ENCODE measurements around the gene GSDME. TPM values are rescaled to one million over a fixed set of nuclear protein-coding genes. Genes with fewer than 3 reads are reported as not detected.

Gene GSDME
- total and polyA plus RNA-seq, 7 donors = 4.9 to 32.1 (median 14.1) TPM

GRCh38 chr7:24732646-24733413 lies 24.4 kb downstream of the GSDME start:
- DNase-seq (no peak), ATAC-seq (peak; percentile 28 to 82 (median 67))
- Histone ChIP-seq H3K36me3 (ENCODE audit: insufficient read depth in 1 of 2, low read depth in 1 of 2) (no peaks in the 10 kb centered on the region), H3K9me3 (no peaks in the 10 kb centered on the region), H3K4me1 (peaks cover 17% of the 10 kb centered on the region), H3K27me3 (ENCODE audit: insufficient read depth in 3 of 3, low read length in 2 of 3) (no peaks in the 10 kb centered on the region), H3K4me3 (no peak overlapping the region), H3K27ac (no peak overlapping the region)
- no peak for TF ChIP-seq CTCF (IDR thresholded peaks at IDR 0.05)
- WGBS, 3 donors = 66 to 74% (median 66%) methylated on average over 4 of the region's 4 CpGs
- intact Hi-C loops (cut with DNase I) = no loop called here

DNA sequence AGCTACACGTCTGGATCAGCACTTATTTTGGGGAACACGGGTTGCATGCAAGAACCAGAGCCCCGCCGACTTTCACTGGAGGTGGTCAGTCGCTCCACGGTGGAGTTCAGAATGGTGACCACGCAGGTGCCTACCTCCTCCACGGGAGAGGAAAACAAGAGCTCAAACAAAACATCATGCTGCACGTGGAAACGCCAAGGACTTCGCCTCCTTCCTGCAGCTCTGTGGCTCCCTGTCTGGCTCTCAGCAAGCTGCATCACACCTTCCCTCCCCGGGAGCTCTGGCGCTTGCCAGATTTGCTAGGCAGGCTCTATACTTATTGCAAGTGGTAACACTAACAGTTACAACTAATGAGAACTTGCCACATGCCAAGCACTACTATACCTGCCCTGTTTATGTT lies 26.0 kb downstream of the GSDME start:
- no peak for TF ChIP-seq CTCF (IDR thresholded peaks at IDR 0.05)
- H3K27me3 ChIP-seq (ENCODE audit: insufficient read depth in 3 of 3, low read length in 2 of 3) = no peaks in the 10 kb centered on the region
- intact Hi-C loops (cut with DNase I) = no loop called here
- DNase-seq (no peak), ATAC-seq (no peak)
- H3K4me1 ChIP-seq = peaks cover 17% of the 10 kb centered on the region
- no peaks in the 10 kb centered on the region for H3K9me3 ChIP-seq
- H3K36me3 ChIP-seq (ENCODE audit: insufficient read depth in 1 of 2, low read depth in 1 of 2) = no peaks in the 10 kb centered on the region
- 91 to 93% (median 91%) methylated on average over 13 of the region's 13 CpGs for WGBS, 3 donors
- H3K27ac ChIP-seq = no peak overlapping the region
- H3K4me3 ChIP-seq = no peak overlapping the region

DNA sequence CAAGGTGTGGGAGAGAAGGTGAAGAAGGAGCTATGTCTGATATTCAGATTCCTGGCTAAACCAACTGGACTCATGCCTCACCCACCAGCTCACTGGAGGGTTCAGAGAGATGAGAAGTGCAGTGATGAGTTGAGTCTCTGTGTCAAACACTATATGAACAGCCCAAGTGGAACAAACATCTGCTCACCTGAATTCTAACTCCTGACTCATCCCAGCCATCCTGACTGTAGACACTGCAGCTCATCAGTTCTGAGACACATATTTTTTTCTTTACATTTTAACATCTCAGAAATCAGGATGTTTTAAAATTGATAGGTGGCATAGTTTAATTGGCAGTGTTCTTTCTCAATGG lies 27.3 kb downstream of the GSDME start:
- peaks cover 17% of the 10 kb centered on the region for H3K4me1 ChIP-seq
- no peaks in the 10 kb centered on the region for H3K9me3 ChIP-seq
- no peaks in the 10 kb centered on the region for H3K36me3 ChIP-seq (ENCODE audit: insufficient read depth in 1 of 2, low read depth in 1 of 2)
- ATAC-seq = no peak
- H3K27me3 ChIP-seq (ENCODE audit: insufficient read depth in 3 of 3, low read length in 2 of 3) = no peaks in the 10 kb centered on the region
- no peak overlapping the region for H3K27ac ChIP-seq
- TF ChIP-seq CTCF (IDR thresholded peaks at IDR 0.05) = no peak
- DNase-seq = no peak
- intact Hi-C loops (cut with DNase I) = no loop called here
- H3K4me3 ChIP-seq = no peak overlapping the region

- Histone ChIP-seq H3K36me3 (ENCODE audit: insufficient read depth in 1 of 2, low read depth in 1 of 2) (no peaks in the 10 kb centered on the region), H3K4me3 (no peak overlapping the region), H3K27ac (no peak overlapping the region), H3K27me3 (ENCODE audit: insufficient read depth in 3 of 3, low read length in 2 of 3) (no peaks in the 10 kb centered on the region), H3K4me1 (peaks cover 17% of the 10 kb centered on the region), H3K9me3 (no peaks in the 10 kb centered on the region)
- TF ChIP-seq CTCF (IDR thresholded peaks at IDR 0.05) = no peak
- DNase-seq (no peak), ATAC-seq (peak in 3 of 4 donors; percentile 43 to 55 (median 51))
- 36 to 43% (median 42%) methylated on average over 10 of the region's 10 CpGs for WGBS, 3 donors
- intact Hi-C loops (cut with DNase I) = no loop called here
Measured at GRCh38 chr7:24729365-24730017, 27.8 kb downstream of the GSDME start.

Data from psoas muscle (tissue), 8 donors.